ENCODE results near the gene LAMB4.

DNA sequence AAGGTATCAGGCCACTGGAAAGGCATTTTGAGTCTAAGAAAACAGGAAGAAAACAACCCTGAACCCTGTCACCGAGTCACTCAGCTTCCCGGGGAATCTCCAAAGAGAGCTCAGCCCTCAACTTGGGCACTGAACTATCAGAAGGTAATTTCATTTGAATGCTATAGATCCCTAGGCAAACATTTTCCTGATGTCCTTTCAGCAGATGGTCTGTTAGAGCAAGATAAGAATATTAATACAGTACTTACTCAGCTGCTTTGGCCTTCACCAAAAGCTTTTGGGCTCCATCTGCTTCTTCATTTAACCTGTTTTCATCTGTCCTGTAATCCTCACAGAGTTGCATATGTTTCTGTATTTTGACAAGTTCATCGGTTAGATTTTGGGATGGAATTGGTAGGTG is 93.0 kb downstream of the LAMB4 start:
- TF ChIP-seq EZH2phosphoT487 (IDR thresholded peaks at IDR 0.05; ENCODE audit: borderline replicate concordance, low read length): no peak
- TF ChIP-seq, protein P1, sequence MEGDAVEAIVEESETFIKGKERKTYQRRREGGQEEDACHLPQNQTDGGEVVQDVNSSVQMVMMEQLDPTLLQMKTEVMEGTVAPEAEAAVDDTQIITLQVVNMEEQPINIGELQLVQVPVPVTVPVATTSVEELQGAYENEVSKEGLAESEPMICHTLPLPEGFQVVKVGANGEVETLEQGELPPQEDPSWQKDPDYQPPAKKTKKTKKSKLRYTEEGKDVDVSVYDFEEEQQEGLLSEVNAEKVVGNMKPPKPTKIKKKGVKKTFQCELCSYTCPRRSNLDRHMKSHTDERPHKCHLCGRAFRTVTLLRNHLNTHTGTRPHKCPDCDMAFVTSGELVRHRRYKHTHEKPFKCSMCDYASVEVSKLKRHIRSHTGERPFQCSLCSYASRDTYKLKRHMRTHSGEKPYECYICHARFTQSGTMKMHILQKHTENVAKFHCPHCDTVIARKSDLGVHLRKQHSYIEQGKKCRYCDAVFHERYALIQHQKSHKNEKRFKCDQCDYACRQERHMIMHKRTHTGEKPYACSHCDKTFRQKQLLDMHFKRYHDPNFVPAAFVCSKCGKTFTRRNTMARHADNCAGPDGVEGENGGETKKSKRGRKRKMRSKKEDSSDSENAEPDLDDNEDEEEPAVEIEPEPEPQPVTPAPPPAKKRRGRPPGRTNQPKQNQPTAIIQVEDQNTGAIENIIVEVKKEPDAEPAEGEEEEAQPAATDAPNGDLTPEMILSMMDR (IDR thresholded peaks at IDR 0.05; ENCODE audit: low read depth, low read length, poor library complexity, severe bottlenecking): no peak
